Left hindlimb (tissue), 1 donor: ENCODE results near the gene GPHA2.

Experiments used
- DNase-seq: peaks from one replicate; pipeline ENCODE4 v3.0.0-alpha.2; 2018

Gene GPHA2

GRCh38 chr11:64909653-64910343, 25.9 kb downstream of the GPHA2 start:
- no peak for DNase-seq

- no peak for DNase-seq
These were observed 26.9 kb downstream of the GPHA2 start for GRCh38 chr11:64908766-64909165.

- no peak for DNase-seq
These were observed 29.4 kb downstream of the GPHA2 start for GRCh38 chr11:64906314-64906635.

GRCh38 chr11:64905516-64906313, 30.0 kb downstream of the GPHA2 start:
- no peak for DNase-seq

- no peak for DNase-seq
These were observed 32.3 kb downstream of the GPHA2 start for GRCh38 chr11:64903291-64903833.

- DNase-seq: no peak
These were observed 33.4 kb downstream of the GPHA2 start for GRCh38 chr11:64902102-64902900.

- DNase-seq: no peak
These were observed 34.9 kb downstream of the GPHA2 start for GRCh38 chr11:64900774-64901173.

GRCh38 chr11:64900263-64900678, 35.4 kb downstream of the GPHA2 start:
- DNase-seq: no peak

GRCh38 chr11:64898541-64898940, 37.2 kb downstream of the GPHA2 start:
- DNase-seq: no peak

GRCh38 chr11:64898076-64898445, 37.6 kb downstream of the GPHA2 start:
- DNase-seq: no peak

- peak; percentile 27 for DNase-seq
These were observed 38.2 kb downstream of the GPHA2 start for GRCh38 chr11:64897381-64898075.

GRCh38 chr11:64896448-64897022, 39.2 kb downstream of the GPHA2 start:
- no peak for DNase-seq

GRCh38 chr11:64894812-64895452, 40.8 kb downstream of the GPHA2 start:
- no peak for DNase-seq

- peak; percentile 81 for DNase-seq
These were observed 41.5 kb downstream of the GPHA2 start for GRCh38 chr11:64894070-64894811.

GRCh38 chr11:64893194-64894069, 42.3 kb downstream of the GPHA2 start:
- DNase-seq: no peak

GRCh38 chr11:64892838-64893193, 42.9 kb downstream of the GPHA2 start:
- DNase-seq: no peak

- DNase-seq: no peak
These were observed 43.3 kb downstream of the GPHA2 start for GRCh38 chr11:64892411-64892831.

GRCh38 chr11:64891880-64892279, 43.8 kb downstream of the GPHA2 start:
- no peak for DNase-seq

- no peak for DNase-seq
These were observed 44.4 kb downstream of the GPHA2 start for GRCh38 chr11:64891215-64891848.

GRCh38 chr11:64890522-64890939, 45.2 kb downstream of the GPHA2 start:
- DNase-seq: no peak
